D721Med (cell line): Measurements from ENCODE around the gene EPHA8.

Experiments
- DNase-seq: peaks from one replicate; pipeline ENCODE4 v3.0.0; 2011; ENCODE audit warnings: low spot score; ENCODE audit not compliant: insufficient read length
- FAIRE-seq: peaks from 2 replicates; lab custom pipeline; 2011; peaks lifted over from hg19 to GRCh38; lab: Jason Lieb, UNC
- TF ChIP-seq, protein P1 (sequence below): IDR thresholded peaks from 2 replicates; pipeline ENCODE4 v1.5.1; 2012; ENCODE audit warnings: mild to moderate bottlenecking, control low read depth; ENCODE audit not compliant: insufficient read depth; ENCODE audit errors: missing control alignments

Gene EPHA8

DNA sequence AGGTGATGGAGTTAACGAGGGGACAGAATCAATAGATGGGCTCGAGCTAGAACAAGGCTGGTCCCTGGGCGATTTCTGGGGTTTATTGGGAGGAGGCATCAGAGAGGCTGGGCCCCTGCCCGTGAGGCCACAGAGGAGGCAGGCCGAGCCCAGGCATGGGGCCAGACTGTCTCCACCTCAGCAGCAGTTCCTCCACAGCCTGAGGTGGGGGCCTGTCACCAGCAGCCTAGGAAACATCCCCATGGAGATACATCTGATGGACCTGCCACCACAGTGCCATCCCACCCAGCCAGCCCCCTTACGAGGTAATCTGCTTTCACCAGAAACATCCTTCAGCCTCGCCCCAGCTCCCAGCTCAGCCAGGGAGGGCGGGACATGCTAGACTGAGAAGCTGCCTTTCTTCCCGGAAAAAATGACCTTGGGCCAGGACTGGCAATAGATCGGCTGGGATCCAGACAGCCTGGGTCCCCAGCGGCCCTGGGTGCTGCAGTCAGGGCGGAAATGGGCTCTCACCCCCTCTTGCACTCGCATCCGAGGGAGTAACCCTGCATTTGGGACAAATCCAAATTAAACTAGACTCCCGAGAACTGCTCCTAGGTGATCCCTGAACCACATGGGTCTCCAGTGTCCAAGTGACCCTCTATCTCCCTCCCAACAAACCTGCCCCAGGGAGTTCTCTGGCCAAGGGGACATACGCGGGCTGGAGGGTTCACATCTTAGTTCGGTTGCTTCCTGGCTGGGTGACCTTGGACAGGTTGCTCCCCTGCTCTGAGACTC, 10.0 kb upstream of the EPHA8 start:
- TF ChIP-seq, protein P1, sequence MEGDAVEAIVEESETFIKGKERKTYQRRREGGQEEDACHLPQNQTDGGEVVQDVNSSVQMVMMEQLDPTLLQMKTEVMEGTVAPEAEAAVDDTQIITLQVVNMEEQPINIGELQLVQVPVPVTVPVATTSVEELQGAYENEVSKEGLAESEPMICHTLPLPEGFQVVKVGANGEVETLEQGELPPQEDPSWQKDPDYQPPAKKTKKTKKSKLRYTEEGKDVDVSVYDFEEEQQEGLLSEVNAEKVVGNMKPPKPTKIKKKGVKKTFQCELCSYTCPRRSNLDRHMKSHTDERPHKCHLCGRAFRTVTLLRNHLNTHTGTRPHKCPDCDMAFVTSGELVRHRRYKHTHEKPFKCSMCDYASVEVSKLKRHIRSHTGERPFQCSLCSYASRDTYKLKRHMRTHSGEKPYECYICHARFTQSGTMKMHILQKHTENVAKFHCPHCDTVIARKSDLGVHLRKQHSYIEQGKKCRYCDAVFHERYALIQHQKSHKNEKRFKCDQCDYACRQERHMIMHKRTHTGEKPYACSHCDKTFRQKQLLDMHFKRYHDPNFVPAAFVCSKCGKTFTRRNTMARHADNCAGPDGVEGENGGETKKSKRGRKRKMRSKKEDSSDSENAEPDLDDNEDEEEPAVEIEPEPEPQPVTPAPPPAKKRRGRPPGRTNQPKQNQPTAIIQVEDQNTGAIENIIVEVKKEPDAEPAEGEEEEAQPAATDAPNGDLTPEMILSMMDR, result no peak
- no peak for DNase-seq
- no peak for FAIRE-seq

DNA sequence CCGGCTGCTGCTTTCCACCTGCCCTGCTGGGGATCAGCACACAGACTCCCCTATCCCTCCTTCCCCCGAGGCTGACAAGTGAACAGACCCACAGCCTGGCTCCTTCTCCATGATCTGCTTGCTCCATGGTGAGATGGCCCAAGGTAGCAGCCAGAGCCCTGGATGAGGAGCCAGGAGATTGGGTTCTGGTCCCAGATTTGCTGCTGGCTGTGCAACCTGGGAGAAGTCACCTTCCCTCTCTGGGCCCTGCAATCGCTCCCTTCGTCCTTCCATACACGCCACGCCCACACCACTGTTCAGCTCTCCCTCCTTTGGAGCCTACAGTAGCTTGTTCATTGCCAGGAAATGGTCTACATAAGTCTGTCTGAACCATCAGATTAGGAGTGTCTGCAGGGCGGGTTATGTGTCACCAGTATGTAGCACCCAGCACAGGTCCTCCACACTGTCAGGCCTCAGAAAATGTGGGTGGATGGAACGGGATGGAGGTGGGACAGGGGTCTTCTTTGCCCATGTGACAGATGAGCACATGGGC, 9.2 kb upstream of the EPHA8 start:
- TF ChIP-seq, protein P1, result no peak
- FAIRE-seq, result no peak
- DNase-seq, result no peak

GRCh38 chr1:22555371-22555656, 8.0 kb upstream of the EPHA8 start:
- TF ChIP-seq, protein P1, result no peak
- DNase-seq (no peak), FAIRE-seq (no peak)

DNA sequence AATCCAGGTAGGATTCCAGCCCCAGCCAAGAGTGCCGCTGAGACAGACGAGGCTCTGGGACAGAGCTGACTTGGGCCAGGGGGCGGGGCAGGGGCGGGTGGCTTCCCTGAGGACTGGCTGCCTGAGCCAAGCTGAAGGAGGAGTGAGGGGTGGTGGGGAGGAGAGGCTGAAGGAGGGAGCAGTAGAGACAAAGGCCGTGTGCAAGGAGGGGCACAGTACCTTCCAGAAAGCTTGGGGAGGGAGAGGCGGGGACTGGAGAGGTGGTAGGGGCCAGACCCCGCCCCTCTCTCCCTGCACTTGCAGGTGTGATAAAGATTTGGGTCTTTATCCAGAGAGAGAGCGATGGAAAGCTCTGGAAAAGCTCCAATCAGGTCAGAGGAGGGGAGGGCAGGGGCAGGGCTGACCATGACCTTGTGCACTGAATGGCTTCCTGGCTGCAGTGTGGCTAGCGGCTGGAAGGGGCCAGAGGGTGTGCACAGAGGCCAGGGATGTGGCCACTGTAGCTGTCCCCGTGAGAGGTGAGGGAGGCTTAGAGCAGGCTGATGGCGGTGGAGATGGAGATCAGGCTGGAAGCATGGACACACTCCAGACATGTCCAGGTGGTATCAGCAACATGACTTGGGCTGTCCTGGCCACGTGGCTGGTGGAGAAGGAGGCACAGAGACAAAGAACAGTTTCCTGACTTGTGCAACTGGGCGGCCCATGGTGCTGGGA, 6.7 kb upstream of the EPHA8 start:
- FAIRE-seq (no peak), DNase-seq (no peak)
- TF ChIP-seq, protein P1, result no peak

DNA sequence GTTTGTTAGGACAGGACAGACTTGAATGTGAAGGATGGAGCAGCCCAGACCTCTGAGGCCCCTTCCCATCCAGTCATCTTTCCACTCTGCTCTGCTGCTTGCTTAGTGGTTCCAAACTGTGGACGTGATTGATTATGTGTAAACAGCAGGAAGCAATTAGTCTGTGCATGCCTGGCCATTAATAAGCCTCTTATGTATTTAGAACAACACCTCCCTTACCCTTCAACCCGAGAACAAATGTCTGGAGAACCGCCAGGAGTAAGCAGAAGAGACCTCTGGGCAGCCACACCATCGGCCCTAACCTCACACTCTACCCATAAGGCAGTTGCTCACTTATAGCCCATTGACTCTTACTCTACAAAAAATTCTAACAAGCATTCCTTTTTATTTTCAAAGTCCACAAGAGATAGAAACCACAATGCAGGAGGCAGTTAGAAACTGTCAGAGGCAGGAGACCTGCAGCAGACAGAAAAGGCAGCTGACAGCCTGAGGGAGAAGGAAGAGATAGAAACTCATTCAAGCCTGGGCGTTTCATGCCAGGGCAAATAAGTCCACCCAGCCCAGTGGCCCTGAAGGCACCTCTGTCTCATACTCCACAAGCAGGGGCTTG, 5.8 kb upstream of the EPHA8 start:
- TF ChIP-seq, protein P1, result no peak
- FAIRE-seq (no peak), DNase-seq (no peak)

GRCh38 chr1:22563671-22564602, 648 bp downstream of the EPHA8 start:
- no peak for DNase-seq
- TF ChIP-seq, protein P1, result no peak
- FAIRE-seq, result no peak
